Endothelial cell of umbilical vein (primary cell): ENCODE measurements around the gene MPEG1. TPM values are rescaled to one million over a fixed set of nuclear protein-coding genes. Genes with fewer than 3 reads are reported as not detected.

Experiments
- BruUV-seq: library from RNA; stranded (reverse); fragments of 400-500 nt; replicated peaks from 2 replicates; lab custom pipeline; 2021; lab: Mats Ljungman, UMichigan
- CTCF ChIA-PET: fragments of 300-600, 350-600 bp; sonication (Branson Sonifier 250); formaldehyde crosslinking; loops from one replicate; lab custom pipeline; 2021; ENCODE audit warnings: antibody characterized with exemption, inconsistent platforms; lab: Charles Lee
- POLR2A ChIA-PET: fragments of 300-600, 350-600 bp; sonication (Branson Sonifier 250); formaldehyde crosslinking; loops from one replicate; lab custom pipeline; 2021; ENCODE audit warnings: antibody characterized with exemption, inconsistent platforms; lab: Charles Lee
- DNase-seq: peaks from one replicate; pipeline ENCODE4 v3.0.0-alpha.2; 2011; ENCODE audit warnings: low read depth, low spot score
- FAIRE-seq: peaks from 2 replicates; lab custom pipeline; 2011; peaks lifted over from hg19 to GRCh38; lab: Jason Lieb, UNC
- H2AFZ ChIP-seq: 2 replicates; pipeline ENCODE4 v1.6.0; 2012; ENCODE audit warnings: low read depth, low read length, control low read depth, inconsistent platforms
- H3K27ac ChIP-seq: 2 replicates; pipeline ENCODE4 v1.5.1; 2011; ENCODE audit warnings: low read depth, mild to moderate bottlenecking, control low read depth, low read length, moderate library complexity; ENCODE audit not compliant: insufficient read depth
- H3K27me3 ChIP-seq, 2 experiments: 2 replicates each; pipeline versions ENCODE4 v1.6.0 to v1.6.1; 2011; ENCODE audit warnings: low read length in 2 of 2, mixed read lengths in 1 of 2; ENCODE audit not compliant: control insufficient read depth in 2 of 2, insufficient read depth in 2 of 2
- H3K36me3 ChIP-seq, 2 experiments: 2 replicates in 1 of 2; 3 replicates in 1 of 2; pipeline ENCODE4 v1.5.1; 2011; ENCODE audit warnings: low read length in 2 of 2, mild to moderate bottlenecking in 1 of 2, moderate library complexity in 1 of 2; ENCODE audit not compliant: control insufficient read depth in 2 of 2, insufficient read depth in 2 of 2; ENCODE audit errors: extremely low read depth in 1 of 2
- H3K4me1 ChIP-seq: 3 replicates; pipeline ENCODE4 v1.5.1; 2011; ENCODE audit warnings: mild to moderate bottlenecking, low read length; ENCODE audit not compliant: control insufficient read depth, insufficient read depth; ENCODE audit errors: extremely low read depth
- H3K4me2 ChIP-seq: 2 replicates; pipeline ENCODE4 v1.6.1; 2011; ENCODE audit warnings: low read length, control low read depth, mixed read lengths; ENCODE audit not compliant: insufficient read depth
- H3K4me3 ChIP-seq, 3 experiments: fragments of 200-600 bp in 1 of 3; sonication (generic), shearing (Covaris generic) in 1 of 3; replicated peaks in 1 of 3; 2 replicates each; pipeline ENCODE4 v1.5.1; 2011 to 2016; ENCODE audit warnings: control low read depth in 3 of 3, low read length in 3 of 3, mild to moderate bottlenecking in 2 of 3, inconsistent platforms in 1 of 3, low read depth in 1 of 3, moderate library complexity in 1 of 3; ENCODE audit not compliant: insufficient read depth in 1 of 3
- H3K79me2 ChIP-seq: 2 replicates; pipeline ENCODE4 v1.6.0; 2012; ENCODE audit warnings: low read length, inconsistent platforms; ENCODE audit not compliant: control insufficient read depth, insufficient read depth
- H3K9ac ChIP-seq: replicated peaks from 2 replicates; pipeline ENCODE3; 2011; ENCODE audit warnings: low read length, control low read depth; ENCODE audit not compliant: insufficient read depth; ENCODE audit errors: extremely low read depth
- H3K9me1 ChIP-seq: replicated peaks from 3 replicates; pipeline ENCODE4 v1.6.0; 2011; ENCODE audit warnings: mild to moderate bottlenecking, low read length; ENCODE audit not compliant: control insufficient read depth, insufficient read depth; ENCODE audit errors: extremely low read depth
- H3K9me3 ChIP-seq: replicated peaks from 2 replicates; pipeline ENCODE4 v1.5.1; 2012; ENCODE audit warnings: low read length, inconsistent platforms; ENCODE audit not compliant: control insufficient read depth, insufficient read depth
- H4K20me1 ChIP-seq: replicated peaks from 2 replicates; pipeline ENCODE3; 2011; ENCODE audit warnings: mild to moderate bottlenecking, low read length; ENCODE audit not compliant: control insufficient read depth, insufficient read depth; ENCODE audit errors: extremely low read depth
- EZH2 ChIP-seq: IDR thresholded peaks from 2 replicates; pipeline ENCODE4 v1.6.1; 2012; ENCODE audit warnings: borderline replicate concordance, low read depth, mild to moderate bottlenecking, moderate library complexity, low read length, inconsistent platforms; ENCODE audit not compliant: severe bottlenecking
- FOS ChIP-seq: IDR thresholded peaks from 2 replicates; pipeline ENCODE4 v1.6.1; 2011; ENCODE audit warnings: mild to moderate bottlenecking, low read length, moderate library complexity, borderline replicate concordance; ENCODE audit not compliant: insufficient read depth
- GATA2 ChIP-seq: IDR thresholded peaks from 2 replicates; pipeline ENCODE4 v1.7.0; 2011; ENCODE audit warnings: low read depth, mild to moderate bottlenecking, moderate library complexity, mixed read lengths, low read length; ENCODE audit not compliant: insufficient read length, insufficient read depth
- JUN ChIP-seq: IDR thresholded peaks from 2 replicates; pipeline ENCODE4 v1.6.1; 2011; ENCODE audit warnings: borderline replicate concordance, low read depth; ENCODE audit not compliant: insufficient read length, insufficient read depth
- MYC ChIP-seq: IDR thresholded peaks from one replicate; pipeline ENCODE4 v1.6.1; 2011; ENCODE audit warnings: mild to moderate bottlenecking, low read depth, low read length
- POLR2A ChIP-seq: IDR thresholded peaks from 2 replicates; pipeline ENCODE4 v1.6.1; 2012; ENCODE audit warnings: low read depth, mild to moderate bottlenecking, control low read depth, low read length
- POLR2AphosphoS5 ChIP-seq: IDR thresholded peaks from 2 replicates; pipeline ENCODE4 v1.6.1; 2012; ENCODE audit warnings: low read depth, mild to moderate bottlenecking, control low read depth, low read length, moderate library complexity; ENCODE audit not compliant: insufficient read depth
- dilution Hi-C: fragments of 300-500 bp; cut with MboI; formaldehyde crosslinking; loops from one replicate; pipeline ENCODE4 v1.15.0; 2019; ENCODE audit warnings: low sequenced_read_pairs; ENCODE audit not compliant: extremely low pct_ligation_motif_present
- intact Hi-C: fragments of 100-400 bp; cut with micrococcal nuclease; formaldehyde crosslinking; loops from one replicate; pipeline ENCODE4 v1.10.0; 2022
- polyA plus RNA-seq, 4 experiments: library from polyadenylated mRNA; depleted of rRNA in 3 of 4; stranded (reverse) in 3 of 4; unstranded in 1 of 4; fragments of >200 nt; gene quantifications; 2 replicates each; pipeline versions ENCODE4 v1.2.1 to v1.2.3, GENCODE V29; 2011 to 2012; ENCODE audit warnings: missing spikeins in 1 of 4
- total RNA-seq: library from RNA; stranded (reverse); gene quantifications from 2 replicates; pipeline ENCODE4 v1.2.3, GENCODE V29; 2021
- TF ChIP-seq, protein P1 (sequence below): IDR thresholded peaks from 2 replicates; pipeline ENCODE4 v1.6.1; 2011; ENCODE audit not compliant: insufficient read depth, insufficient read length
- TF ChIP-seq, protein P2 (sequence below), 2 donors: IDR thresholded peaks; 1 replicate in 1 of 2; 2 replicates in 1 of 2; pipeline ENCODE4 v1.5.1; 2011; ENCODE audit warnings: low read length in 2 of 2, mild to moderate bottlenecking in 2 of 2, moderate library complexity in 2 of 2, control low read depth in 1 of 2, inconsistent platforms in 1 of 2, low read depth in 1 of 2; ENCODE audit not compliant: insufficient read depth in 1 of 2; ENCODE audit errors: extremely low read depth in 1 of 2

MPEG1 gene
- total and polyA plus RNA-seq, 2 donors (not counting 3 experiments of a cell fraction or from before 2014, with no cell fraction given) = not detected

DNA sequence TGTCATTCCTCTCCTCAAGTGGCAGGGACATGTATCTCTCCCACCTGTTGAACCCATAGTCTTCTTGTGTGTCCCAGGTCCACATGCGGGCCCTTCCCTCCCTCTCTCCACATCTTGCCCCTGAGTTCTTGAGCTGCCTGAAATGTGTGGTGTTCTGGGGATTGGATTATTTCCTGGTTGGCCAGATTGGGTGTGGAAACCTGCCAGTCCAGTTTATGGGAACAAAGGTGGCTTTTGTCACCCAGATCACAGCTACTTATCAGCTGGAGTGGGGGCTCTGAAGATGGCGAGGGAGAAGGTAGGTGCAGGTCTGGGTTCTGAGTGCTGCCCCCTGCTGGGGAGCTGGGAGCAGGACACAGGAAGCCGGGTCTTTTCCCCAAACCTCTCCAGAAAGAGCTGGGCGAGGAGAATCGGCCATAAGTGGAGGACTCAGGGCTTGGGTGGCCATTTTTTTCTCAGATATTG lies 26.6 kb downstream of the MPEG1 start:
- DNase-seq (peak; percentile 3), FAIRE-seq (no peak)
- TF ChIP-seq, protein P1, sequence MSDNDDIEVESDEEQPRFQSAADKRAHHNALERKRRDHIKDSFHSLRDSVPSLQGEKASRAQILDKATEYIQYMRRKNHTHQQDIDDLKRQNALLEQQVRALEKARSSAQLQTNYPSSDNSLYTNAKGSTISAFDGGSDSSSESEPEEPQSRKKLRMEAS = no peak
- TF ChIP-seq, protein P2, sequence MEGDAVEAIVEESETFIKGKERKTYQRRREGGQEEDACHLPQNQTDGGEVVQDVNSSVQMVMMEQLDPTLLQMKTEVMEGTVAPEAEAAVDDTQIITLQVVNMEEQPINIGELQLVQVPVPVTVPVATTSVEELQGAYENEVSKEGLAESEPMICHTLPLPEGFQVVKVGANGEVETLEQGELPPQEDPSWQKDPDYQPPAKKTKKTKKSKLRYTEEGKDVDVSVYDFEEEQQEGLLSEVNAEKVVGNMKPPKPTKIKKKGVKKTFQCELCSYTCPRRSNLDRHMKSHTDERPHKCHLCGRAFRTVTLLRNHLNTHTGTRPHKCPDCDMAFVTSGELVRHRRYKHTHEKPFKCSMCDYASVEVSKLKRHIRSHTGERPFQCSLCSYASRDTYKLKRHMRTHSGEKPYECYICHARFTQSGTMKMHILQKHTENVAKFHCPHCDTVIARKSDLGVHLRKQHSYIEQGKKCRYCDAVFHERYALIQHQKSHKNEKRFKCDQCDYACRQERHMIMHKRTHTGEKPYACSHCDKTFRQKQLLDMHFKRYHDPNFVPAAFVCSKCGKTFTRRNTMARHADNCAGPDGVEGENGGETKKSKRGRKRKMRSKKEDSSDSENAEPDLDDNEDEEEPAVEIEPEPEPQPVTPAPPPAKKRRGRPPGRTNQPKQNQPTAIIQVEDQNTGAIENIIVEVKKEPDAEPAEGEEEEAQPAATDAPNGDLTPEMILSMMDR (IDR thresholded peaks at IDR 0.05; ENCODE audit: extremely low read depth in 1 of 2, insufficient read depth in 1 of 2, low read depth in 1 of 2, low read length in 2 of 2) = peak; percentile 50 to 62
- TF ChIP-seq GATA2 = no peak
- no peak overlapping the region for H2AFZ ChIP-seq
- POLR2A ChIA-PET = no interaction called here
- H3K4me1 ChIP-seq = peaks cover 2% of the 10 kb centered on the region
- H3K9me3 ChIP-seq = no peaks in the 10 kb centered on the region
- H3K27ac ChIP-seq = no peak overlapping the region
- H3K27me3 ChIP-seq = peaks cover 4 to 11% of the 10 kb centered on the region in 2 experiments
- no peak overlapping the region for H3K4me2 ChIP-seq
- BruUV-seq = no TSS peak
- no peaks in the 10 kb centered on the region for H3K9me1 ChIP-seq
- no peak overlapping the region for H3K9ac ChIP-seq
- no peak overlapping the region for H3K4me3 ChIP-seq
- dilution Hi-C loops (no loop called here), intact Hi-C loops (loop anchor here (1.0 kb wide), 1 partner anchor 15 kb away; no protein-coding TSS in a partner anchor)
- CTCF ChIA-PET = interaction anchor here (0.6 to 6.4 kb wide), 15 partner anchors 9 to 213 kb away, joined by 3 to 74 read pairs (median 5); partner anchors contain the start of gene DTX4
- no peaks in the 10 kb centered on the region for H4K20me1 ChIP-seq
- no peaks in the 10 kb centered on the region for H3K79me2 ChIP-seq
- H3K36me3 ChIP-seq = no peaks in the 10 kb centered on the region

DNA sequence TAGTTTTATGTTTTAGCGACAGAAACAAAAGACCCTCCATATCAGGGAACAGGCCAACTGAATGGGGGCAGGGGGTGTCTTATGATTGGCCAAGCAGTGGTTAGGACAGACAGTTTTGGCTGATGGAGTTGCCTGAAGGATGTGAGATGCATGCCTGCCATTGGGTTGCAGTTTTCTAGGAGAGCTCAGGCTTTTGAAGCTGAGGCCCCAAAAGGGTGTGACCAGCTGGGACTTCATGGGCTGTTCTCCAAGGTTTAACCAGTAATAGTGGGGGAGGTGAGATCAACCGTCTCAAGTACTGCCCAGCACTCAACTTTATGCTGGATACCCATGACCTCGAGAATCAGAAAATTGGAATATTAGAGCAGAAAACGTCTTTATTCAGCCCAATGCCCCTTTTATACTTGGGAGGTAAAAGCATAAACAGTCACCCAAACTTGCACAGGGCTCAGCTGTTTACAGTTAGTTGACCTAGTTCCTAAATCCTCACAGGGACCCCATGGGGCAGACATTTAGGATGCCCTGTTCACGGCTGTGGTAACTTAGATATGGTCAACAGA lies 27.3 kb downstream of the MPEG1 start:
- dilution Hi-C loops (no loop called here), intact Hi-C loops (no loop called here)
- CTCF ChIA-PET = interaction anchor here (0.9 to 6.4 kb wide), 11 partner anchors 8 to 37 kb away, joined by 3 to 74 read pairs (median 8); partner anchors contain the start of gene DTX4

More for the DNA sequence above, 27.3 kb downstream of the MPEG1 start:
- no peak overlapping the region for H2AFZ ChIP-seq
- H3K27me3 ChIP-seq = peaks cover 6 to 9% of the 10 kb centered on the region in 2 experiments
- peaks cover 2% of the 10 kb centered on the region for H3K4me1 ChIP-seq
- no peaks in the 10 kb centered on the region for H4K20me1 ChIP-seq
- TF ChIP-seq FOS (no peak), GATA2 (no peak), POLR2AphosphoS5 (no peak), POLR2A (no peak), EZH2 (no peak), MYC (no peak), JUN (no peak)
- TF ChIP-seq, protein P1 = no peak
- TF ChIP-seq, protein P2 (IDR thresholded peaks at IDR 0.05; ENCODE audit: extremely low read depth in 1 of 2, insufficient read depth in 1 of 2, low read depth in 1 of 2, low read length in 2 of 2) = no peak
- no peaks in the 10 kb centered on the region for H3K9me1 ChIP-seq
- no peaks in the 10 kb centered on the region for H3K36me3 ChIP-seq
- FAIRE-seq = no peak
- no peak overlapping the region for H3K4me3 ChIP-seq
- H3K4me2 ChIP-seq = no peak overlapping the region
- no TSS peak for BruUV-seq
- no peak overlapping the region for H3K9ac ChIP-seq
- H3K9me3 ChIP-seq = no peaks in the 10 kb centered on the region
- H3K27ac ChIP-seq = no peak overlapping the region
- H3K79me2 ChIP-seq = no peaks in the 10 kb centered on the region
- no peak for DNase-seq
- POLR2A ChIA-PET = no interaction called here
